Pulmonary artery endothelial cell (primary cell): ENCODE data around the gene B3GNT5. TPM values are rescaled to one million over a fixed set of nuclear protein-coding genes. Genes with fewer than 3 reads are reported as not detected.
A peak's percentile ranks its signal among the peaks of the same experiment; 100 is the strongest.
"Not testable (repeated sequence)": the region's sequence is repeated elsewhere in the genome, so short reads cannot be mapped to it uniquely, and the experiment has no call there.

Experiments
- DNase-seq: peaks from one replicate; pipeline ENCODE4 v3.0.0-alpha.2; 2011; ENCODE audit warnings: low read depth, low spot score
- total RNA-seq: library from RNA; depleted of rRNA; stranded (reverse); fragments of >200 nt; gene quantifications from 2 replicates; pipeline ENCODE4 v1.2.3, GENCODE V29; 2014

B3GNT5 gene
- total RNA-seq, 1 donor from 2014 or later = 23.3 TPM

DNA sequence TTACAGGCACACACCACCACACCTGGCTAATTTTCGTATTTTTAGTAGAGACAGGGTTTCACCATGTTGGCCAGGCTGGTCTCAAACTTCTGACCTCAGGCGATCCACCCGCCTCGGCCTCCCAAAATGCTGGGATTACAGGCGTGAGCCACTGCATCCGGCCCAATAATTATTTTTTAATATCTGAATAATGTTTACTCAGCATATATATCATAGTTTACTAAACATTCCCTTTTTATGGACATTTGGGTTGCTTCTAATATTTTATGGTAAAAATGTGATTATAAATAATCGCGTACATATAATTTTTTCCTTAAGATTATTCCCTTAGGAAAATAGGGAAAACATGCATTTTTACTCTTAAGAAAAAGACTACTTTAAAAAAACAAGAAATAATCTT is 22.8 kb upstream of the B3GNT5 start:
- not testable (repeated sequence) for DNase-seq

DNA sequence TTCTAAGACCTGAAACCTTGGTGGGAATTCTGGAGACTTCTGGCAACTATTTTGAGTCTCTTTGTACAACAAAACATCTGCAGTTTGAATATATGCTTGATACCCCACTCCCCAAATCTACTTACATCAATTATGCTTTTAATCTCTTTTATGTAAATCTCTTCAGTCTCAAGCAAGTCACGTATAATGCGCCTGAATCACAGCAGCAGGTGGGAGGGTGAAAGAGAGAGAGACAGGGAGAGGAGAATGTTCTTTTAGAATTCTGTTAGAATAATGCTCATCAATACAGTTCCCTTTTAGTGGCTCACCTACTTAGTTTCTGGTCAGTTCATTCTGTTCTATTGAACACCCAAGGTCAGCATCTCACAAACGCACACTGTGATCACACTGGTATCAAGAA is 22.2 kb upstream of the B3GNT5 start:
- DNase-seq = no peak

DNA sequence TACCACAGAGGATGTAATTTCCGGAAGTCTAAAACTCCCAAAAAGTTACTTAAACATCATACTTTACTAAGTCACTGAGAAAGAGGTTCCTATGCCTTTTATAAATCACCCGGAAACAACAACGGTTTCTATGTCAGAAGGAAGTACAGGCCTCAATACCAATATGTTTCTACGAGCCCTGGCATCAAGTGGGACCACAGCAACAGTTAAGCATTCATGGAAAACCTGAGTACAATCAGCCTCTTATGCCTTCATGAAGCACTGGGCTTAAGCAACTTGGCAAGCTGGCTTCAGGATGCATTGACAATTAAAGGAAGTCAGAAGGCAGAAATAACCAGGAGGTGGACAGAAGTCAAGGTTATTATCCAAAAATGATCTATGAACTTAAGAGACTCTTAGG is 19.1 kb upstream of the B3GNT5 start:
- peak; percentile 77 for DNase-seq

DNA sequence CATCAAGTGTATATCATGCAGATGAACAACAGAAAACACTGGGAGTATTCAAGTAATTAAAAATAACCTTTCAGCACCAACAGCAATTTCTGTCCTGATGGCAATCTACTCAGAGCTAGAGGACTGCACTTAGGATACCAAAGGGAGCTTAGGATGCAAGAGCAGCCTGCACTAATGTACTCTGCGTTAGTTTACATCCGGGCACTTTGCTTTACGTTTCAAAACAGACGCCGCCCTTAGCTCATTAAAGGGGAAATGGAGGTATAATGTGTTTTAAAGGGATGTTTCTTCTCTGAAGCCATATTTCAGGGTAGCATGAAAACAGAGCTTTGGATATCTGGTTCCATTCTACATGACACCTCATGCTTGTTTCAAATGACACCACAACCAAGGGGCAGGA is 14.0 kb upstream of the B3GNT5 start:
- DNase-seq = no peak

DNA sequence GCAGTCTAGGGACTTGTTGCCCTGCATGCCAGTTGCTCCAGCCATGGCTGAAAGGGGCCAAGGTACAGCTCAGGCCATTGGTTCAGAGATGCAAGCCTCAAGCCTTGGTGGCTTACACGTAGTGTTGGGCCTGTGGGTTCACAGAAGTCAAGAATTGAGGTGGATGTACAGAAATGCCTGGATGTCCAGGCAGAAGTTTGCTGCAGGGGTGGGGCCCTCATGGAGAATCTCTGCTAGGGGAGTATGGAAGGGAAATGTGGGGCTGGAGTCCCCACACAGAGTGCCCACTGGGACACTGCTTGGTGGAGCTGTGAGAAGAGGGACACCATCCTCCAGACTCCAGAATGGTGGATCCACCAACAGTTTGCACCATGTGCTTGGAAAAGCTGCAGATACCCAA is 10.6 kb upstream of the B3GNT5 start:
- DNase-seq = no peak

DNA sequence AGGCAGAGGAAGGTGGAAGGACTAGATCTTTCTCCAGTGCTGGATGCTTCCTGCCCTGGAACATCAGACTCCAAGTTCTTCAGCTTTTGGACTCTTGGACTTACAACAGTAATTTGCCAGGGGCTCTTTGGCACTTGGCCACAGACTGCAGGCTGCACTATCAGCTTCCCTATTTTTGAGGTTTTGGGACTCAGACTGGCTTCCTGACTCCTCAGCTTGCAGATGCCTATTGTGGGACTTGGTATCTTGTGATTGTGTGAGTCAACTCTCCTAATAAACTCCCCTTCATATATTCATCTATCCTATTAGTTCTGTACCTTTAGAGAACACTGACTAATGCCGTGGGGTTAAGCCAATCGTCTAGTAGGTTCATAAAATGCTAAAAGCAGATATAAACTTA is 8.8 kb upstream of the B3GNT5 start:
- DNase-seq = no peak

DNA sequence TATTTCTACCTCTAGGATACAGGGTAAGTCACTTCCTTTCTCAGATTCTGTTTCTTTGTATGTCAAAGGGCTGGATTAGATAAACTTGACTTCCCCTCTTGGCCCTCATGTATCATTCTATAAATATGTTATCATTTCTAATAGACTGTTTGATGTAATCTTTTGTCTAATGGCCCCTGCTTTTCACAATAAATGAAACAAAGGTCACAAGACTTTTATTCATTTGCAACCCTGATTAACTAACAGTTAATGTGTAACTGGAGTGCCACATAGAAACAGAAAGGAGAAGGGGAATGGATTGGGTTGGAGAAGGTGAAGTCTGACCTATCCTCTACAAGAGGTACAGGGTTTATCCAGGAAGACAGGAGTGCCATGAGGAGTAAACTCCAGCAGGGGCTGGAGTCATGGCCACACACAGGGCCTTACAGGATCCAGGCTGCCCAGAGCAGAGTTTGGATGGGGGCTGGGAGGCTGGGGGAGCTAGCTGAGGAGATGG is 8.0 kb upstream of the B3GNT5 start:
- DNase-seq = no peak

DNA sequence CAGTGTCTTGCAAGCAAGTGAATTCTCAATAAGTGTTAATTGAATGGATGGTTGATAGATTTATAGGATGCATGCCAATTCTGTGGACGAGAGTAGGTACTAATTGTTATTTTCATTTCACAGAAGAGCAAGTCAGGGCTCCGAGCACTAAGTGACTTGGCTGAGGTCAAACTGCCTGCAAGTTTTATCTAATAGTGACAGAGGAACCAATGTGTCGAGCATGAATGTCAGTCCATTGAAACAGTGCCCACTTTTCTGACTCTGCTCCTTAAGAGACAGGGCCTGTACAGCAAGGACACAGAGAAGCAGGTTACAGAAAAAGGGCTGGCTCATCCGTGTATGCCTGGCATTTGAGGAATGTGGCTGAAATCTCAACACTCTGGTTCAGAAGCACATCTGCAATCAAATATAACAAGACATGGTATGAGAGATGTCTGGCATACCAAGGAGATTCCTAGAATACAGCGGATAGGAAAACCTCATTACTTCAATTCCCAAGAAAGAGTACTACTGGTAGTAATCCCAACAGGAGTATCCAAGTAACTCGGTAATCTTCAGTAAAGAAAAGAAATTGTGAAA is 6.0 kb upstream of the B3GNT5 start:
- no peak for DNase-seq

DNA sequence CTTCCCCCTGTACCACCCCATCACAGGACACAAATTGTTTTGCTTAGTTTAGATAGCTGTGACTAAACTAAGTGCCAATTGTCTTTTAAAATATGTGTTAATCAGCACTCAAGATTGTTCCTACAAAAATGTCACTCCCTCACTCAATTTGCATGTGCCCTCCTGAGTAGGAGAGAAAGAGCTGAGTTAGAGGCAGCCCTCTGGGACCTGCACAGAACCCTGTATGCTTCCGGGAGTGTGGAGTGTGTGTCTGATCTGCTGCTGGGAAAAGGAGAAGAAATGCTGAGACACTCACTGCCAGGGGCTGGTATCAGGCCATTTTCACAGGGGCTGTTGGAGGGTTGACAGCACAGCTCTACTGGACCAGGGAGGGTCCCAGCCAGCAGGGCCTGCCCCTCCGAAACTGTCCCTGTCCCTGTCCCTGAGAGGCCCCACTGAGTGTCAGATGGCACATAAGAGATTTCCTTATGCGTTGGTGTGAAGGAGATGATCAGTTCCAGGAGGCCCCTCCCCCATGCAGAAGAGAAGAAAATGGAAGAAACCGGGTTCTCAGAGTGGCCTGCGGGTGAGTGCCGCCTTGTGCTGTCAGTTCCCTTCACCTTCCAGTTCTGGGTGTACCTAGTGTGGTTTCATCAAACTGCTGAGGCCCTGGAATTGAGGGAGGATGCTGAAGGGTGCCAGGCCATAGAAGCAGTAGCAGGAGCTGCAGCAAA is 3.9 kb upstream of the B3GNT5 start:
- no peak for DNase-seq

DNA sequence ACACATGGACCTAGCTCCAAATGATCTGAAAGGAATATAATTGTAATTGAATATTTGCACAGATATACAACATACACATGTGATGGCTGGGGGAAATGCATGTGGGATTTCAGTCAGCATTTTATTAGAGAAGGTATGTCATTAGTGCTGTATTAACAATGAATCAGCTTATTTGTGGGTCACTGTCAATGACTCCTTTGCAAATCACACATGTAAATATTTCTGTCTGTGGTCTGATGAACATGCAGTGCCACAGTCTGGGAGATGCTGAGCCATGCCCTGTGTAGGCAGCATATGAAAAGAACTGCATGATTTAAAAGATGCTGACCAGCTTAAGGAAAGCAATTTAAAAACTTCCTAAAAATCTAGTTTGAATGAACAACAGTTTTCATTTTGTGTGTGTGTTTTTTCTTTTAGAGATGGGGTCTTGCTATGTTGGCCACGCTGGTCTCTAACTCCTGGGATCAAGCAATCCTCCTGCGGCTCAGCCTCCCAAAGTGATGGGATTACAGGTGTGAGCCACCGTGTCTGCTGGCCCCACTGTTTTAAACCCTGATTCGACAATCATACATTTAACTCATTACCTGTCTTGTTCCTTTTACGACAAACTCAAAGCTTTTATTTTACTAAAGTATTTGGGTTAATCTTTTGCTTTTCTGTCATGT is 803 bp upstream of the B3GNT5 start:
- DNase-seq = no peak

DNA sequence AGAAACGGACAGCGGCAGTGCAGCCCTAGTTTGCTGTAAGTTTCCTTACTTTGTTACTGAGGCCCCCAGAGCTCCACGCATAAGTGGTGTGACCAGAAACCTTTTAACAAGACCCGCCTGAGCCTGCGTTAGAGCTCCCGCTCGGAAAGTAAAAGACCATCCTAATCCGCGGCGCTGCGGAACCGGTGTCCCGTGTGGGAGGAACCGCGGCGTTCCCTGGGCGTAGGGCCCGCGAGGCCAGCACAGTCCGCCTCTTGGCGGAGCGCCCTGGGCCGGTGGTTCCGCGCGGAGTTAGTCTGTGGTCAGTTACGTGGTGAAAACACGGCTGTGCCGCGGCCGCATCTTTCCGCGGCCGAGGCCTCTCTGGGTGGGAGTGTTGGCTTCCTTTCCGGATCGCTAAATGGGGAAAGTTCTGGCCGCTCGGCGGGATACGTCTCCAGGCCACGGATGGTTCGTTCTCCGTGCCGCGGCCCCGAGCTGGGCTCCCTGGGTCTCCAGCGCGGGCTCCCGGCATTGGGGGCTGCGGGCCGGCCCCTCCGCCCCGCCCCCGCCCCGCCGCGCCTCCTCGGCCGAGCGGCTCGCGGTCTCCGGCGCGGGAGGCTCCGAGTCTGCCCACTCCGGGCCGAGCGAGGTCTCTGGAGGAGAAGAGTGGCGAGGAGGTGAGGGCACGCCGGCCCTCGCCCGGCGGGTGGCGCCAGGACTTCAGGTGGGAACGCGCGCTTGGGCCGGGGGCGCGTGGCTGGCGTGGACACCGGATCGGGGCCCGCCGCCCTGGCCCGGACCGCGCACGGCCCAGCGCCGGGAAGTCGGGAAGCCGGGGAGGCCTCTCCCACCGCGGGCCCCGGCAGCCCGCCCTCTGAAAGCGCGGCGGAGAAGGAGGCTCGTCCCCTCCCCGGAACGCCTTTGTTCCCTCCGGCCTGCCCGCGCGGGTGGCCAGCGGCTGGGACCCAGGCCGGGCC is 754 bp downstream of the B3GNT5 start:
- DNase-seq = no peak

DNA sequence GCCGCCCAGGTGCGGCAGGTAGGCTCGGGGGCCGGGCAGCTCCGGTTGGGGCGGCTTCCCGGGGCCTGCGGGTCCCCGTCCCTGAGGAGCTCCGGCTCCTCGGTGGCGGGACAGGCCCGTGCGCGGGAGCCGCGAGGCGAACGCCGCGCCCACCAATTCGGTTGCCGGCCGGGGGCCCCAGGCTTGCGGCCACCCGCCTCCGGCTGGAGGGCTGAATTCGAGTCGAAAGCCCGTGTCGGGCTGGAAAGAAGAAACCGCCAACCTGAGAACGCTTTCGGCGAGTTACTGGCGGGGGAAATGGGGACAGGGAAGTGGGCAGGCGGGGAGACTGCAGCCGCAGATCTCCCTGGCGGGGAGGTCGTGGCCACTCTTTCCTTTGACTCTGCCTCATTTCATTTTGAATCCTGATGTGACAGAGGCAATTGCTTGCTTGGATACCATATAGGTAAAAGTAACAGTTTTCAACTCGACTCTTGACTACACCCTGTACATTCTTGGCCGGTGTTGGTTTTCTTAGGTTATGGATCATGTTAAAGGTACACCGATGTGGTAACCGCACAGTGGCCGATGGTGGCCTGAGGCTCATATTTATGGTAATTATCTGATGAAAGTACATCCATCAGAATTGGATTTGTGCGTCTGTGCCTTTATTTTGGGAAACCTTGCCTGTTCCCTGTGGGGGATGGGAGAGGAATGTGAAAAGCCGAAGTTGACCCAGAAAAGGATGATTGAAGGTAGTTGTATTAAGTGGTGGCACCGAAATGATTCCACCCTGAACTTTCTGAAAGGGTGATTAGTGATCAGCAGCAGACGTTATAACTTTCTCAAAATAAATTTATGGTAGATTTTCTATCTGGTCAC is 1.7 kb downstream of the B3GNT5 start:
- DNase-seq = no peak

DNA sequence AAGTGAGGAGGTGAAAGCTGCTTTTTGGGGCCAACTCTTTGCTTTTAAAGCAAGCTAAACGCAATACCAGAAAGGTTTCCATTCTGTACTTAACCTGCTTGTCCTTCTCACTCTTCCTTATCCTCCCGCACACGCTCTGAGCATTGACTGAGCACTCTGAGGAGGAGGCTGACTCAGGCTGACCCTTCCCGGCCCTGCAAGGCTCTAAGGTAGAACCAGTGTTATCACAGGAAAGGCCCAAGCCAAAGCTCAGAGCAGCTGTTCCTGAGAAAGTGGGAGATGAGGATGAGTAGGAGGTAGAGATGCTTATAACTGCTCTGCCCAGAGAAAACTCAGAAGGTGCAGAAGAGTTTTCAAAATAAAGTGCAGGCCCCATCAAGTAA is 2.3 kb downstream of the B3GNT5 start:
- DNase-seq = no peak

DNA sequence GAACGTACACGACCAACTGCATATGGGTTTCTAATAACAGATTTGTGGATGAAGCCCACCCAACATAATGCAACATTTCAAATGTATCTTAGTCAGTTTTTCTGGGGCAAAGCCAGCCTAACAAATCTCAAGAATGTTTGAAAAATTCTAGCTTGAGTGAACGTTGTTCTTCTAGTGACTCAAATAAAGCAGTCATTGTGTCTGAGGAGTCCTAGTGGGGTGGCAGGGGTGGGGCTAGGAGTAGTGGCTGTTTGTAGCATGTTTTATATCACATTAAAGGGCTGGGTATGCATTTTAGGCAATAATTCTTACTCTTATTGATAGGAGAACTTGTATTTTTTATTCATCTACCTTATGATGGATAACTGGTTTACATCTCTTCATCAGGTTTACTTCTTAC is 6.0 kb downstream of the B3GNT5 start:
- no peak for DNase-seq

DNA sequence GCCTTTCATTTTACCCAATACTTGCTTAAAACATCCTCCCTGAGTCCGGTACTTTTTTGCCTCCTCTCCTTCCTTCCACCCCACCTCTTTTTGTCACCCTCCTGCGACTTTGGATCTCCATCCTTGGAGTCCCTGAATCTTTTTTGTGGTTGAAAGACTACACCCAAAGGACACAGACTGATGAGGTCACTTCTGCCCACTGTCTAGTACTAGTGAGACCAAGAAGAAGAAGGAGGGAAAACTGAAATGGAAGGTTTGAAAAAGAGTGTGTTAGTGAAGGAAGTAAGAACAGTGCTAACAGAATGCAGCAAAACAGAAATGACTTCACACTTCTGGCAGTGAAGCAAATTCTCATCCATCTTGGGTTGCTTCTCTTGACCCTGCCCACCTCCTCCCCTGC is 6.6 kb downstream of the B3GNT5 start:
- DNase-seq = no peak

DNA sequence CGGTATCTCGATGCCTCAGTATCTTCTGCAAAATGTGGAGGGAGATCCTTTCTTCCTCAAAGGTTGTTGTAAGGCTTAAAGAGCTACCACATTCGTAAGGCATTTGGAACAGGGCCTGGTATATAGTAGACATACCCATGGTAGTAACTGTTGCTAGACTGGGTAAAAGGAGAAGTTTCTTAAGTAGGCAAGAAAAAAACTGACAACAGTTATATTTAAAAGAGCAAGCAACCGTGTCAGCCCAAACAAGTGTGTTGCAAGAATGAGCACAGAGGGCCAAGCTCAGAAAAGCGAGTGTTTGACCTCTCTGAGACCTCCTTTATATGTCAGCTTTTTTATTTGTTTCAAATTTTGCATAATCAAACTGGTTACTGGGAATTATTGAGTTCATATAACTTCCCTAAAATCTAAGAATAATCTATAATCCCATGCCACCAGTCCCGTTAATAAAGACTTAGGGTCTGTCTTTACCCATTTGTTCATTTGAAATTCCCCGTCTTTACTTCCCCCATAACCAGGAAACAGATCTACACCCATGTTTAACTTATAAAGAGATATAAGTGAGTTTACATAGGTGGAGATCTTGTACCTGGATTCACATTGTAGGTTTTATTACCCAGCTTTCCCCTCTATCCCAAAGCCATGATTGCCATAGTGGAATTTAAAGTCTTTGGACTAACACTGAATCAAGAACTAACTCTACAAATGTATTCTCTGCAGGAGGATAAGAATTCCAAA is 7.3 kb downstream of the B3GNT5 start:
- no peak for DNase-seq

DNA sequence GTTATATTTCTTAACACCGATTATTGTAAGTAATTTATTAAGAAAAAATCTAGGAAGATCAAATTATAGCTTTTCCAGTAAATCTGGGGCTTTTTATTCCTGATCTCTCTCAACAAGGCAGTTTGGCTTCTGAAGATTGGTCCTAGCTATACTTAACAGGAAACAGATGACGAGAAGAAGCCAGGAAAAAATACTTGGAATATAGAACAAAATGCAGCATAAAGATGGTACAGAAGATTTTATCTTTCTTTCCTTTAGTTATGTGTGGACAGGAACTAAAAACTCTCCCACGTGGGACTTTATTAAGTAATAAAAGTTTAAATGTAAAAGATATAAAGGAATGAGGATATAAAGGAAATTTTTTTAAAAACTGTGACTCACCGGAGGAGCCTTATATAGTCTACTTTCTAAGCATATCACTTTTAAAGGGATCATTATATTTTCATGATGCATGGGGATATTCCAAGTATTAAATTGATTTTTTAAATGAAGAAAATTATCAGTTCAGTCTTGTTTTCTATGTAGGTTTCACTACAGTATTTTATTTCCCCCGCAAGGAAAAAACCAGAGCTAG is 8.2 kb downstream of the B3GNT5 start:
- no peak for DNase-seq

DNA sequence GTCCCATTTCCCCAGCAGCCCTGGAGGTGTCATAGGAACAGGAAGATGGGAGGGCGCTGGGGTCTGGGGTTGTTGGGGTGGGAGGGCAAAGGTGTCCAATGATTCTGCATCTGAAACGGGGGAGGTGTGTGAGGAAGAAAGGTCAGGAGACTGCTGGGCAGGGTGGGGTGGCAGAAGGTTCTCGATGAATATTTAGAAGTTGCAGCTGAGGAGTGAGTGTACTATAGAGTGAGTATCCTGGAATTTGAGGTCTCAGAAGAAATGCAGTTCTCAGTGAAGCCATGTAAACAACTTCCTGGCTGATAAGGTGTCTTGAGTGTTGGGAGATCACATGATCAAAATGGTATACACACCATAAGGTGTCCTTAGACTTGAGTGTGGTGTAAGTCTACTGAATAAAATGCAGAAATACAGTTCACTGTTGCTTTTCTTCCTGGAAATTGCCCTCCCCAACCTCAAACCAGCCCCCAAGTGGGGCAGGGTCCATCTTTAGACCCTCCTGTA is 9.9 kb downstream of the B3GNT5 start:
- DNase-seq = no peak

DNA sequence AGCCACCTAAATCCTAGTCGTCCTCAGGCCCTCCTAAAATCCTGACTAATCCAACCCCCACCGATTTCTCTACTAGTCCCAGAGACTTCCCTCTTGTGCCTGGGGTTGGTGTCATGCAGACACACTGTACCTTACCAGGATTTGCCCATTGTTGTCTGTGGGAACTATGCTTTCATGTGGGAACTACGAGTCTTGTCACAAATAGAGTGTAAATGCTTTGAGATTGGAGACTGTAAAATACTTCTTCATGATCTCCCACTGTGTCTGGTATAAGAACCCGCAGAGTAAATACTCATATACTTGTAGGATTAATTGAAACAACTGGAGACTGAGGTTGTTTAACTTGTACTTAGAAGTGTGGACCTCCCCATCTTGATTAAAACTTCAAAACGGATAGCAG is 11.2 kb downstream of the B3GNT5 start:
- no peak for DNase-seq
